ENCODE data around the gene TFDP1.

TFDP1 gene

DNA sequence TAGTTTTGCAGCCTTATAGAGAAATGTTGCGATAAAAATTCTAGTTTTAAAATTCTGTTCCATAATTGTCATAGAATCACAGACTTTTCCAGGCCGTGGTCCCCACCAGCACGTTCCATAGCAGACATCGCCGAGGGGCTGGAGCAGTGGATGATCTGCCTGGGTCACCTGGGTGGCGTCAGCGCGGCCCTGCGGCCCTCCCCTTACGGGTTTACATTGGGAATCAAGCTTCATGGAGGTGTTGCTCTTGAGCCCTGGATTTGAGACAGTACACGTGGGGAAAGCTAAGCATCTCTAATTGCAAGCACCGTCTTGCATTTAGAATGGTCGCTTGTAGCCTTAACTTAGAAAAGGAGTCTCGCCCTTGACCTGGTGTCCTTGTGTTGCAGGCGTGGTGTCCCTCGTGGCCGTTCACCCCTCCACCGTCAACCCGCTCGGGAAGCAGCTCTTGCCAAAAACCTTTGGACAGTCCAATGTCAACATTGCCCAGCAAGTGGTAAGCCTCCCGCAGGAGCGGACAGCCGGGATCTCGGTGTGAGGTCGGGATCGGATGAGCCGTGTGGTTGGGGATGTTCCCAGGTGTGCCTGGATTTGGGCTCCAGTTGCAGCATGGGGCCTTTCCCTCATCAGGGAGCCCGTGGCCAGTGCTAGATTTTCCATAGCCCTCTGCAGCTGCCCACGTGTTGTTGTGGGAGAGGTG lies 38.4 kb downstream of the TFDP1 start:
- TF ChIP-seq YY1 (IDR thresholded peaks at IDR 0.05; ENCODE audit: low read depth) (no peak), TAF1 (IDR thresholded peaks at IDR 0.05; ENCODE audit: low read depth) (no peak), FOXM1 (IDR thresholded peaks at IDR 0.05; ENCODE audit: borderline replicate concordance, low read depth) (no peak), EGR1 (IDR thresholded peaks at IDR 0.05) (no peak)

DNA sequence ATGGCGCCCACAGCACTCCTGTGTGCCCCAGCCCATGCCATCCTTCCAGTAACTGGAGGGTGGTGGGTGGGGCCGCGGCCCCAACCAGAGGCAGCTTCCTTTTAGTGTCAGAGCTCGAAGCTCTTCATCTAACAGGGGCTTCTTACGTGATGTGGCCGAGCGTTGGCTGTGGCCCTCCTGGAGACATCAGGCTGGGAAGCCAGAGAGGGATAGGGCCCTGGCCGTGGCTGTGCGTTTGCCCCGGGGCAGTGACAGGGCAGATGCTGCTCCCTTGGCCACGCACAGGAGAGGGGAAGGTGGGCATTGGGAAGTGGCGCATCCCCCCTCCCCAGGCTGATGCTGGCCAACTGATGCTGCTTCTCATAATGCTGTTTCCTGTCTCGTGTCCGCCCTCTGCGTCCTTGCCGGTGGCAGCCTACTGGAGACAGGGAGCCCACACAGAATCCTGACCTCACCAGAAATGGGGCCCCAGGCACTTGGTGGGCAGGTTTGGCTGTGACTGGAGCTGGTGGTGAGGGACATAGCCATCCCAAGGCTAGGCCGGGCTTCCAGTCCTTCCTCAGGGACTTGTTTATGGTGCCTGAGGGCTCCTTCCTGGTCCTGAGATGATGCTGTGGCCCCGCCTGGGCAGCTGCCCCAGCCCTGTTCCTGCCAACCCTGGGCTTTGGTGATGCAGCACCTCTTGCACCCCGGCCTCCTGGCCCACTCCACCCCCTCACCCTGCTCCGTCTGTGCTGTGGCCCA lies 39.1 kb downstream of the TFDP1 start:
- no peak for TF ChIP-seq EGR1 (IDR thresholded peaks at IDR 0.05)
- TF ChIP-seq EP300 (IDR thresholded peaks at IDR 0.05; ENCODE audit: borderline replicate concordance) = no peak
- TF ChIP-seq NFIC (IDR thresholded peaks at IDR 0.05) = no peak
- no peak for TF ChIP-seq FOXM1 (IDR thresholded peaks at IDR 0.05; ENCODE audit: borderline replicate concordance, low read depth)
- no peak for TF ChIP-seq YY1 (IDR thresholded peaks at IDR 0.05; ENCODE audit: low read depth)
- TF ChIP-seq TCF12 (IDR thresholded peaks at IDR 0.05; ENCODE audit: low read depth) = no peak
- no peak for TF ChIP-seq CREB1 (IDR thresholded peaks at IDR 0.05; ENCODE audit: low read depth)
- TF ChIP-seq, protein P1, sequence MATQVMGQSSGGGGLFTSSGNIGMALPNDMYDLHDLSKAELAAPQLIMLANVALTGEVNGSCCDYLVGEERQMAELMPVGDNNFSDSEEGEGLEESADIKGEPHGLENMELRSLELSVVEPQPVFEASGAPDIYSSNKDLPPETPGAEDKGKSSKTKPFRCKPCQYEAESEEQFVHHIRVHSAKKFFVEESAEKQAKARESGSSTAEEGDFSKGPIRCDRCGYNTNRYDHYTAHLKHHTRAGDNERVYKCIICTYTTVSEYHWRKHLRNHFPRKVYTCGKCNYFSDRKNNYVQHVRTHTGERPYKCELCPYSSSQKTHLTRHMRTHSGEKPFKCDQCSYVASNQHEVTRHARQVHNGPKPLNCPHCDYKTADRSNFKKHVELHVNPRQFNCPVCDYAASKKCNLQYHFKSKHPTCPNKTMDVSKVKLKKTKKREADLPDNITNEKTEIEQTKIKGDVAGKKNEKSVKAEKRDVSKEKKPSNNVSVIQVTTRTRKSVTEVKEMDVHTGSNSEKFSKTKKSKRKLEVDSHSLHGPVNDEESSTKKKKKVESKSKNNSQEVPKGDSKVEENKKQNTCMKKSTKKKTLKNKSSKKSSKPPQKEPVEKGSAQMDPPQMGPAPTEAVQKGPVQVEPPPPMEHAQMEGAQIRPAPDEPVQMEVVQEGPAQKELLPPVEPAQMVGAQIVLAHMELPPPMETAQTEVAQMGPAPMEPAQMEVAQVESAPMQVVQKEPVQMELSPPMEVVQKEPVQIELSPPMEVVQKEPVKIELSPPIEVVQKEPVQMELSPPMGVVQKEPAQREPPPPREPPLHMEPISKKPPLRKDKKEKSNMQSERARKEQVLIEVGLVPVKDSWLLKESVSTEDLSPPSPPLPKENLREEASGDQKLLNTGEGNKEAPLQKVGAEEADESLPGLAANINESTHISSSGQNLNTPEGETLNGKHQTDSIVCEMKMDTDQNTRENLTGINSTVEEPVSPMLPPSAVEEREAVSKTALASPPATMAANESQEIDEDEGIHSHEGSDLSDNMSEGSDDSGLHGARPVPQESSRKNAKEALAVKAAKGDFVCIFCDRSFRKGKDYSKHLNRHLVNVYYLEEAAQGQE (IDR thresholded peaks at IDR 0.05; ENCODE audit: low read depth) = no peak
- no peak for TF ChIP-seq TAF1 (IDR thresholded peaks at IDR 0.05; ENCODE audit: low read depth)

DNA sequence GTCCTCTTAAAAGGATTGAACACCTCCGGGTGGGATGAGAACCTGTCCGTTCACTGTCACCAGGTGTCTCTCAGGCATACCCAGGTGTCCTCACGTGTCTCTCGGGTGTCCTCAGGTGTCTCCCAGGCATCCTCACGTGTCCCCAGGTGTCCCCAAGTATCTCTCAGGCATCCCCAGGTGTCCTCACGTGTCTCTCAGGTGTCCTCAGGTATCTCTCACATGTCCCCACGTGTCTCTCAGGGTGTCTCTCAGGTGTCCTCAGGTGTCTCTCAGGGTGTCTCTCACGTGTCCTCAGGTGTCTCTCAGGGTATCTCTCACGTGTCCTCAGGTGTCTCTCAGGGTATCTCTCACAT lies 39.7 kb downstream of the TFDP1 start:
- TF ChIP-seq TCF12 (IDR thresholded peaks at IDR 0.05; ENCODE audit: low read depth) (no peak), EP300 (IDR thresholded peaks at IDR 0.05; ENCODE audit: borderline replicate concordance) (no peak), CREB1 (IDR thresholded peaks at IDR 0.05; ENCODE audit: low read depth) (no peak), ZBTB7A (IDR thresholded peaks at IDR 0.05; ENCODE audit: low read depth) (no peak), TEAD4 (IDR thresholded peaks at IDR 0.05) (no peak)
- TF ChIP-seq, protein P1 (IDR thresholded peaks at IDR 0.05; ENCODE audit: low read depth) = no peak

DNA sequence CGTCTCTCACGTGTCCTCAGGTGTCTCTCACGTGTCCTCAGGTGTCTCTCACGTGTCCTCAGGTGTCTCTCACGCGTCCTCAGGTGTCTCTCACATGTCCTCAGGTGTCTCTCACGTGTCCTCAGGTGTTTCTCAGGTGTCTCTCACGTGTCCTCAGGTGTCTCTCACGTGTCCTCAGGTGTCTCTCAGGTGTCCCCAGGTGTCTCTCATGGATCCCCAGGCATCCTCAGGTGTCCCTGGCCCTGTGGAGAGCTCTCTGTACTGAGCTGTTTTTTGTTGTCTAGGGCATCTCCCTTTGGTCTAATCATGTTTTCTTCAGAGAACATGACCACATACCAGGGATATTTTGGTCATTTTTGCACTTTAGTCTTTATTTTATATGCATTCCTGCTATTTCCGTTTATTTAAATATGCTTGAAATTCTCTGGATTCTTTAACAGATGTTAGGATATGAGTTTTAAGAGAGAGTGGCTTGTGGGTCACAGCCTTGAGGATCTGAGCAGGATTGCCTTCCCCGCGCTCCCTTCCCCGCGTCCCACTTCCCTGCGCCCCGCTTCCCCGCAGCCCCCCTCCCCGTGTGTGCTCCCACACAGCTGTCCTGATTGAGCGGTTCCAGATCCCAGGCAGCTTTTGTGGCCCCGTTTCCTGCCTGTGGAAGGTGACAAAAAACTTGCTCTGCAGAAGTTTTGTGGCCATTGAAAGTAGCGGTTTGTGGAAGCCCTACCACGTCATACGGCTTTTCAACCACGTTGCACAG lies 41.6 kb downstream of the TFDP1 start:
- TF ChIP-seq ZBTB7A (IDR thresholded peaks at IDR 0.05; ENCODE audit: low read depth) = no peak
- TF ChIP-seq TCF12 (IDR thresholded peaks at IDR 0.05; ENCODE audit: low read depth) = no peak
- no peak for TF ChIP-seq CREB1 (IDR thresholded peaks at IDR 0.05; ENCODE audit: low read depth)
- TF ChIP-seq FOXM1 (IDR thresholded peaks at IDR 0.05; ENCODE audit: borderline replicate concordance, low read depth) = no peak
- TF ChIP-seq NFIC (IDR thresholded peaks at IDR 0.05) = no peak
- no peak for TF ChIP-seq YY1 (IDR thresholded peaks at IDR 0.05; ENCODE audit: low read depth)
- TF ChIP-seq, protein P1 (IDR thresholded peaks at IDR 0.05; ENCODE audit: low read depth) = no peak
- TF ChIP-seq, protein P2, sequence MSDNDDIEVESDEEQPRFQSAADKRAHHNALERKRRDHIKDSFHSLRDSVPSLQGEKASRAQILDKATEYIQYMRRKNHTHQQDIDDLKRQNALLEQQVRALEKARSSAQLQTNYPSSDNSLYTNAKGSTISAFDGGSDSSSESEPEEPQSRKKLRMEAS (IDR thresholded peaks at IDR 0.05) = no peak
- no peak for TF ChIP-seq TEAD4 (IDR thresholded peaks at IDR 0.05)
- TF ChIP-seq EP300 (IDR thresholded peaks at IDR 0.05; ENCODE audit: borderline replicate concordance) = no peak
- no peak for TF ChIP-seq EGR1 (IDR thresholded peaks at IDR 0.05)
- TF ChIP-seq RAD21 (IDR thresholded peaks at IDR 0.05; ENCODE audit: low read depth) = no peak
- TF ChIP-seq CEBPB (IDR thresholded peaks at IDR 0.05) = no peak

DNA sequence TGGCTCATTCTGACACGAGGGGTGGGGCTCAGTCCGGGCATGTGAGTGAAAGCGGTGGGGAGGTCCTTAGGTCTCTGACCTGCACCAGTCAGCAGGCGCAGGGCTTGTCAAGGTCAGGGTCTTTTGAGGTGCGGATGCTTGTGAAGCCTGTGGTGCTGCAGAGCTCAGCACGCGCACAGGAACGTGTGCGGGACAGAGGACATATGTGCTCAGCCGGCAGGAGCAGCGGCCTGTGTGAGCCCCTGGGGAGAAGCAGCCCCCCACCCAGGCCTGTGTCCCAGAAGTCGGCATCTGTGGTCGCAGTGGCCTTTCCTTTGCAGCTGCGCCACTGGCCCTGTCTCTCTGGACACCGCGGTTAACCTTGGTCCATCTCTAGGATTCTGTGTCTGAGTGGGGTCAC lies 42.6 kb downstream of the TFDP1 start:
- TF ChIP-seq, protein P2 (IDR thresholded peaks at IDR 0.05) = no peak
- TF ChIP-seq TEAD4 (IDR thresholded peaks at IDR 0.05) (no peak), YY1 (IDR thresholded peaks at IDR 0.05; ENCODE audit: low read depth) (no peak), TAF1 (IDR thresholded peaks at IDR 0.05; ENCODE audit: low read depth) (no peak), CREB1 (IDR thresholded peaks at IDR 0.05; ENCODE audit: low read depth) (no peak), EP300 (IDR thresholded peaks at IDR 0.05; ENCODE audit: borderline replicate concordance) (no peak), RAD21 (IDR thresholded peaks at IDR 0.05; ENCODE audit: low read depth) (no peak)
- TF ChIP-seq, protein P1 (IDR thresholded peaks at IDR 0.05; ENCODE audit: low read depth) = no peak
- TF ChIP-seq, protein P3, sequence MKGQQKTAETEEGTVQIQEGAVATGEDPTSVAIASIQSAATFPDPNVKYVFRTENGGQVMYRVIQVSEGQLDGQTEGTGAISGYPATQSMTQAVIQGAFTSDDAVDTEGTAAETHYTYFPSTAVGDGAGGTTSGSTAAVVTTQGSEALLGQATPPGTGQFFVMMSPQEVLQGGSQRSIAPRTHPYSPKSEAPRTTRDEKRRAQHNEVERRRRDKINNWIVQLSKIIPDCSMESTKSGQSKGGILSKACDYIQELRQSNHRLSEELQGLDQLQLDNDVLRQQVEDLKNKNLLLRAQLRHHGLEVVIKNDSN (IDR thresholded peaks at IDR 0.05) = no peak
